KMS-11 (cell line): ENCODE measurements around the gene RASGRP4.
"Not testable (repeated sequence)": the region's sequence is repeated elsewhere in the genome, so short reads cannot be mapped to it uniquely, and the experiment has no call there.

Source experiments
- H2AFZ ChIP-seq: fragments of 200-600 bp; sonication (generic); 2 replicates; pipeline ENCODE4 v1.6.1; 2016; ENCODE audit warnings: antibody characterized with exemption, mixed run types, low read depth
- H3K27ac ChIP-seq: fragments of 200-600 bp; sonication (generic); 2 replicates; pipeline ENCODE4 v1.6.1; 2016; ENCODE audit warnings: mild to moderate bottlenecking, mixed run types
- H3K27me3 ChIP-seq: fragments of 200-600 bp; sonication (generic); 2 replicates; pipeline ENCODE4 v1.6.1; 2017; ENCODE audit warnings: mild to moderate bottlenecking, low read depth, mixed run types, moderate library complexity; ENCODE audit not compliant: insufficient read depth
- H3K36me3 ChIP-seq: fragments of 200-600 bp; sonication (generic); 2 replicates; pipeline ENCODE4 v1.6.1; 2017; ENCODE audit warnings: mild to moderate bottlenecking, mixed run types; ENCODE audit not compliant: insufficient read depth
- H3K4me1 ChIP-seq: fragments of 200-600 bp; sonication (generic); 2 replicates; pipeline ENCODE4 v1.6.1; 2016; ENCODE audit warnings: mild to moderate bottlenecking, low read depth, mixed run types; ENCODE audit not compliant: poor library complexity, severe bottlenecking
- H3K4me2 ChIP-seq: fragments of 200-600 bp; sonication (generic); 2 replicates; pipeline ENCODE4 v1.7.0; 2016; ENCODE audit warnings: mild to moderate bottlenecking, mixed run types
- H3K4me3 ChIP-seq: fragments of 200-600 bp; sonication (generic); IDR thresholded peaks from 2 replicates; pipeline ENCODE4 v1.6.1; 2017; ENCODE audit warnings: low read depth, low read length, mixed read lengths; ENCODE audit not compliant: insufficient read depth
- H3K79me2 ChIP-seq: fragments of 200-600 bp; sonication (generic); 2 replicates; pipeline ENCODE4 v1.6.1; 2016; ENCODE audit warnings: low read depth, mixed run types; ENCODE audit not compliant: insufficient read depth
- H3K9ac ChIP-seq: fragments of 200-600 bp; sonication (generic); 2 replicates; pipeline ENCODE4 v1.6.1; 2016; ENCODE audit warnings: mild to moderate bottlenecking, mixed run types
- H4K20me1 ChIP-seq: fragments of 200-600 bp; sonication (generic); 2 replicates; pipeline ENCODE4 v1.6.1; 2016; ENCODE audit warnings: mild to moderate bottlenecking, mixed run types; ENCODE audit not compliant: insufficient read depth
- CTCF ChIP-seq: fragments of 200-600 bp; sonication (generic); conservative IDR thresholded peaks from 2 replicates; pipeline ENCODE4 v1.6.1; 2017; ENCODE audit warnings: low read depth, mild to moderate bottlenecking, antibody characterized with exemption, low read length, moderate library complexity, mixed read lengths

The RASGRP4 gene

GRCh38 chr19:38367041-38367440 is 59.0 kb downstream of the RASGRP4 start:
- Histone ChIP-seq H3K9ac (no peak overlapping the region), H3K27me3 (peaks cover 27% of the 10 kb centered on the region), H3K79me2 (no peaks in the 10 kb centered on the region), H3K4me3 (no peak overlapping the region), H2AFZ (no peak overlapping the region), H4K20me1 (no peaks in the 10 kb centered on the region), H3K4me2 (no peak overlapping the region), H3K36me3 (no peaks in the 10 kb centered on the region), H3K4me1 (no peaks in the 10 kb centered on the region), H3K27ac (no peak overlapping the region)
- no peak for TF ChIP-seq CTCF

GRCh38 chr19:38362946-38363688 is 62.9 kb downstream of the RASGRP4 start:
- H3K4me3 ChIP-seq, H3K27ac ChIP-seq, H3K4me2 ChIP-seq, H3K4me1 ChIP-seq, H4K20me1 ChIP-seq, H3K9ac ChIP-seq, H2AFZ ChIP-seq, H3K36me3 ChIP-seq, H3K79me2 ChIP-seq: not testable (repeated sequence)
- H3K27me3 ChIP-seq: peaks cover 31% of the 10 kb centered on the region

- no peak overlapping the region for H3K4me3 ChIP-seq
- H4K20me1 ChIP-seq: no peaks in the 10 kb centered on the region
- H3K27me3 ChIP-seq: peaks cover 28% of the 10 kb centered on the region
- H3K27ac ChIP-seq: no peak overlapping the region
- H3K79me2 ChIP-seq: no peaks in the 10 kb centered on the region
- H3K9ac ChIP-seq: no peak overlapping the region
- TF ChIP-seq CTCF: no peak
- no peaks in the 10 kb centered on the region for H3K4me1 ChIP-seq
- H3K4me2 ChIP-seq: no peak overlapping the region
- H3K36me3 ChIP-seq: no peaks in the 10 kb centered on the region
- no peak overlapping the region for H2AFZ ChIP-seq
Measured at GRCh38 chr19:38362076-38362945, 63.7 kb downstream of the RASGRP4 start.

GRCh38 chr19:38361633-38362075 is 64.4 kb downstream of the RASGRP4 start:
- H3K79me2 ChIP-seq: no peaks in the 10 kb centered on the region
- peaks cover 24% of the 10 kb centered on the region for H3K27me3 ChIP-seq
- H3K4me1 ChIP-seq: no peaks in the 10 kb centered on the region
- no peak overlapping the region for H3K4me2 ChIP-seq
- H3K4me3 ChIP-seq: no peak overlapping the region
- H3K27ac ChIP-seq: no peak overlapping the region
- H3K36me3 ChIP-seq: no peaks in the 10 kb centered on the region
- no peak for TF ChIP-seq CTCF
- no peak overlapping the region for H2AFZ ChIP-seq
- no peak overlapping the region for H3K9ac ChIP-seq
- H4K20me1 ChIP-seq: no peaks in the 10 kb centered on the region
